ENCODE results near the gene CIAO3.

CIAO3 gene

DNA sequence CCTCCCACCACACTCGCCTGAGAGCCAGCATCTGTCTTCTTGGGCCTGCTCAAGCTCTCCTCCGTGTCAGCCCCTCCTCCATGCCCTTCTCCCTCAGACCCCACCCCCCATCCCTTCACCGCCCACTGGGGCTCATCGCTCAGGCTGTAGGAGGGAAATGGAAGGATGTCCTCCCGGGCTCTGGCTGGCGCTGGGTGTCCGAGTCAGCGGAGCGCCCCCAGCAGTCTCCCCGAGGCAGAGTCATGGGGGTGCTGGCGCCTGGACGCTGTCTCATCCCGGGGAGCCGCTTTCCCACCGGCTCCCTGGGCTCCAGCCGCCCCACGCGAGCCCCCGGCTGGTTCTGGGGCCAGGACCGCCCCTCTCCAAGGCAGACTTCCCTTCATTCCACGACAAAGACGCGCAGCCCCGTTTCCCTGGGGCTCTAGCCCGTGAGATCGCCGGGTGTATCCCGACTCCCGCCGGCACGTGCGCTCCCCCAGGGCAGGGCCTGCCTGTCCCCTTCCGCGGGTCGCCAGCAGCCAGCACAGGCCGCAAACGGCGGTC lies 20.3 kb downstream of the CIAO3 start:
- TF ChIP-seq, protein P1, sequence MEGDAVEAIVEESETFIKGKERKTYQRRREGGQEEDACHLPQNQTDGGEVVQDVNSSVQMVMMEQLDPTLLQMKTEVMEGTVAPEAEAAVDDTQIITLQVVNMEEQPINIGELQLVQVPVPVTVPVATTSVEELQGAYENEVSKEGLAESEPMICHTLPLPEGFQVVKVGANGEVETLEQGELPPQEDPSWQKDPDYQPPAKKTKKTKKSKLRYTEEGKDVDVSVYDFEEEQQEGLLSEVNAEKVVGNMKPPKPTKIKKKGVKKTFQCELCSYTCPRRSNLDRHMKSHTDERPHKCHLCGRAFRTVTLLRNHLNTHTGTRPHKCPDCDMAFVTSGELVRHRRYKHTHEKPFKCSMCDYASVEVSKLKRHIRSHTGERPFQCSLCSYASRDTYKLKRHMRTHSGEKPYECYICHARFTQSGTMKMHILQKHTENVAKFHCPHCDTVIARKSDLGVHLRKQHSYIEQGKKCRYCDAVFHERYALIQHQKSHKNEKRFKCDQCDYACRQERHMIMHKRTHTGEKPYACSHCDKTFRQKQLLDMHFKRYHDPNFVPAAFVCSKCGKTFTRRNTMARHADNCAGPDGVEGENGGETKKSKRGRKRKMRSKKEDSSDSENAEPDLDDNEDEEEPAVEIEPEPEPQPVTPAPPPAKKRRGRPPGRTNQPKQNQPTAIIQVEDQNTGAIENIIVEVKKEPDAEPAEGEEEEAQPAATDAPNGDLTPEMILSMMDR (IDR thresholded peaks at IDR 0.05; ENCODE audit: borderline replicate concordance, control extremely low read depth, extremely low read depth, insufficient read depth, missing control alignments) = peak; percentile 28
- in situ Hi-C loops (cut with MboI; ENCODE audit: low sequenced_read_pairs, unreplicated experiment) = no loop called here
- DNase-seq (ENCODE audit: low spot score) = peak; percentile 80

DNA sequence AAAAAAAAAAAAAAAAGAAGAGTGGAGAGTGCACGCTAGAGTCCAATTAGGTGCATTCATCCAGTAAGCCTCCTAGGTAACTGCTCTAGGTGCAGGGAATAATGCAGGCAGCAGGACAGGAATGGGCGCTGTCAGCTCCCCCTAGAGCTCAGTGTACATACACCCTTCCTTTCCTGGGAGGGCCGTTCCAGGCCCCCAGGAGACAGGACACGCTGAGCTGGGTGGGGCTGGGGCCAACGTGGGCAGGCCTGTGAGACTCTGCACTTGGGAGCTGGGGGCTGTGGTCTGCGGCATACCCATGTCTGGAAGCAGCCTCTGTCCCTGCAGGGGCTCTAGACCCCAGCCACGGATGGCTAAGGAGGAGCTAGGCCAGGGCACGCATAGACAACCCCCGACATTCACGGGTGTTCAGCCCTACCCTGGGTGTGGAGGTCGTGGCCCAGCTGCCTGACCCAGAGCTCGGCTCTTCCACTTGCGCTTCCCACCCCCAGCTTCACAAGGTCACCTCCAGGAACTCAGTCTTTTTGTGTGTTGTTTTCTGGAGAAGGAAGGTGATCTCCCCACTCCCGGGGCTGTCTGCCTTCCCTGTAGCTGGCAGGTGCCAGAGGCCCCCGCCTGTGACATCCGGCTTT lies 20.9 kb downstream of the CIAO3 start:
- in situ Hi-C loops (cut with MboI; ENCODE audit: low sequenced_read_pairs, unreplicated experiment) = no loop called here
- no peak for DNase-seq (ENCODE audit: low spot score)
- TF ChIP-seq, protein P1 (IDR thresholded peaks at IDR 0.05; ENCODE audit: borderline replicate concordance, control extremely low read depth, extremely low read depth, insufficient read depth, missing control alignments) = no peak

DNA sequence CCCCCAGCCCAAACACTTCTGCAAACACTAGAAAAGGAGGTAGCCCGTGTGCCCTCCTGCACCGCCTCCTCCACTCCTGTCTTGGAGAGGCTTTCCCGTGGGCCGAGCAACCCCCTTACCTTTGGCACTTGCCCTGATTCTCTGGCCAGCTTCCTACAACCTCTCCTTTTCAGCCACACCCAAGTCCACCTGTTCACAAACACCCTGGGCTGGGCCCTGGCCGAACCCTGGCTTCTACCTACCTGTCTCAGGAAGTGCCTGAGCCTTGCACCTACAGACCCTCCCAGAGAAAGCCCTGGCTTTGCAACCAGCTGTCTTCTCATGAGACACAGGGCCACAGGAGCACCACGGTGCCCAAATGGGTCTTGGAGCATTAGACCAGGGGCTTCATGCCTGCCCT lies 21.9 kb downstream of the CIAO3 start:
- in situ Hi-C loops (cut with MboI; ENCODE audit: low sequenced_read_pairs, unreplicated experiment) = no loop called here
- TF ChIP-seq, protein P1 (IDR thresholded peaks at IDR 0.05; ENCODE audit: borderline replicate concordance, control extremely low read depth, extremely low read depth, insufficient read depth, missing control alignments) = no peak
- no peak for DNase-seq (ENCODE audit: low spot score)

- in situ Hi-C loops (cut with MboI; ENCODE audit: low sequenced_read_pairs, unreplicated experiment) = no loop called here
- TF ChIP-seq, protein P1 (IDR thresholded peaks at IDR 0.05; ENCODE audit: borderline replicate concordance, control extremely low read depth, extremely low read depth, insufficient read depth, missing control alignments) = no peak
- DNase-seq (ENCODE audit: low spot score) = no peak
Measured at GRCh38 chr16:718389-718788, 22.4 kb downstream of the CIAO3 start.

- TF ChIP-seq, protein P1 (IDR thresholded peaks at IDR 0.05; ENCODE audit: borderline replicate concordance, control extremely low read depth, extremely low read depth, insufficient read depth, missing control alignments) = no peak
- no peak for DNase-seq (ENCODE audit: low spot score)
- in situ Hi-C loops (cut with MboI; ENCODE audit: low sequenced_read_pairs, unreplicated experiment) = no loop called here
Measured at GRCh38 chr16:717450-718245, 23.1 kb downstream of the CIAO3 start.

DNA sequence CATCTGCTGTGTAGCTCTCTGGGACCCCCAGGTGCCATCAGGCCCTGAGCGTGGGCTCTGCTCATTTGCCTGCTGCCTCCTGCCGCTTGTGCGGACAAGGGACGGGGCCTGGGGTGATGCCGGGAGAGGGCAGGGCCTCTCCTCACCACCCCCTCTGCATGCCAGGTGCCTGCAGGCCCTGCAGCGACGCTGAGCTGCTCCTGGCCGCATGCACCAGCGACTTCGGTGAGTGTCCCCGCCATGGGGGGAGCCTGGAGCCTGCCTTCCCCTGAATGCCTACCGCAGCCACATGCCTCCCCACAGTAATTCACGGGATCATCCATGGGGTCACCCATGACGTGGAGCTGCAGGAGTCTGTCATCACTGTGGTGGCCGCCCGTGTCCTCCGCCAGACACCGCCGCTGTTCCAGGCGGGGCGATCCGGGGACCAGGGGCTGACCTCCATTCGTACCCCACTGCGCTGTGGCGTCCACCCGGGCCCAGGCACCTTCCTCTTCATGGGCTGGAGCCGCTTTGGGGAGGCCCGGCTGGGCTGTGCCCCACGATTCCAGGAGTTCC lies 23.9 kb downstream of the CIAO3 start:
- DNase-seq (ENCODE audit: low spot score) = no peak
- TF ChIP-seq, protein P1 (IDR thresholded peaks at IDR 0.05; ENCODE audit: borderline replicate concordance, control extremely low read depth, extremely low read depth, insufficient read depth, missing control alignments) = no peak
- in situ Hi-C loops (cut with MboI; ENCODE audit: low sequenced_read_pairs, unreplicated experiment) = no loop called here
